HG03571 (cell line): ENCODE data around the gene NHS.

Experiments
- ATAC-seq: cut with Tn5 transposase; IDR thresholded peaks from one replicate; pipeline ENCODE4 v1.9.1; 2021; ENCODE audit not compliant: unreplicated experiment

NHS gene

DNA sequence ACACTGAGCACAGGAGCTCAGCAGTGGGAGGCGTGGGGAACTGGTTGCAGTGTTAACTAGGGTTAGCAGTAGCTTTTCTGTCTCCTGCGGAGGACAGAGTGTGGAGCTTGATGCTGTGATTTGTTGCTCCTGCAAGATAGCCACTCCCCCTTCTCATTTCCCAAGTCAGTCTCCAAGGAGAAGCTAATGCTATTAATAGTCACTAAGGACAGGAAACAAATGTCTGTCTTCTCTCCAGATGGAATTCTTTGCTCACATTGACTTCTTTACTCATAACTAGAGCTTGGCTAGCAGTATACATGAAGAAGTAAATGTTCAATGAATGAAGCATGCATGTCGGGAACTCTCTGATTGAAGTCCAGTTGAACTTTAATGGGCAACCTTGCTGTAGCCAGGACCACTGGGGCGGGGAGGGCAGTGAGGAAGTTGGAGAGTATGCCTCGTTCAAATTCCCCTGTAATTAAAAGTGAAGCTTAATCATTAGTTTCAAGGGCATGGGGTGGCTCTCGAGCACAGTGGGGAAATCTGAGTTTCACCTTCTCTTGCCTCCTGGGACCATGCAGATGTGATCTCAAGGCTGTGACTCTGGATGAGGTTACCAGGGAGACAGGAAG, 205.6 kb downstream of the NHS start:
- no peak for ATAC-seq

DNA sequence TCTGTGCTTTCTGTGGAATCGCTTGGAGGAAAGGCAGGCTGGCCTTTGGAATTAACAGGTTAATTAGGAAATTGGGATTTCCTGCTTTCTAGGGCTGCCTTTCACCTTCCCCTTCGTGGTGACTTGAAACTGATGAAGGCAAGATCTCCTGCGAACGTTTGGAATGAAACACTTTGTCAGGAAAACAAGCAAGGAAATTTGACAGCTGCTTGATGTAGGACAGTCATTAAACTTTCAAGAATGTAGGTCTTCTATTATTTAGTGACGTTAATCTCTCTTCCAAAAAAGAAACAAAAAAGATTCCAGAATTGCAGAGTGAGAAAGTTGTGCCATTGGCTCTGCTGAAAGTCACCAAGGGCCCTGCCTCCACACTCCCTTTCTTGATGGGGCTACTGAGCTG, 206.6 kb downstream of the NHS start:
- ATAC-seq, result no peak

DNA sequence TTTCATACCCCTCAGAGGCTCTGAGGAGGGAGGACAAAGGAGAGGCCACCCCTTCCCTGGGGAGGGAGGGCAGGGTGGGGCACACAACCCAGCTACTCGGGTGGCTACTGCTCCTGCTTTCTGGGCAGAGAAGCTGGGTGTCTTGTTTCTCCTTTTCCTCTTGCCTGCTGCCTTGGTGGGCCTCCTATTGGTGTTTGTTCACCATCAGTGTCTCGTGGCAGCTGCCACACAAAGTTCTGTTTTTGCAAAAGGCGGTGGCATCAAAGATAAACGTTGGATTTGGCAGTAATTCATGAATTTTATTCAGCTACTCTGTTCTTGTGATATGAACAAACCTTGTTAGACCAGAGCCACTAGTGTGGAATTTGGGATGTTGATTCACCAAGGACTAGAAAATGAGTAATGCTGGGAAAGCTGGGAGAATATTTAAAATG, 209.3 kb downstream of the NHS start:
- ATAC-seq, result no peak

DNA sequence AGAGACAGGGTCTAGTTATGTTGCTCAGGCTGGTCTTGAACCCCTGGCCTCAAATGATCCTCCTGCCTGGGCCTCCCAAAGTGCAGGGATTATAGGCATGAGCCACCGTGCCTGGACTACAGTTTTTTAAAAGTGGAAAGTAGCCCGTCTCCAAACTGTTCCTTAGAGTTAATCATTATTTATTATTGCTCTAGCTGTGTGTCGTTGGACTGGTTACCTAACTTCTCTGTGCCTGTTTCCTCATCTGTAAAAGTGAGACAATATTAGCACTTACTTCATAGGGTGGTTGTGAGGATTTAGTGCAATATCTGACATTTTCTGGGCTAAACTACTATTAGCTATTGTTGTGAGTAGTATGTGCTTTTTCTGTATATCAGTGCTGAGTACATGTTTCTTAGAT, 210.0 kb downstream of the NHS start:
- ATAC-seq, result no peak

DNA sequence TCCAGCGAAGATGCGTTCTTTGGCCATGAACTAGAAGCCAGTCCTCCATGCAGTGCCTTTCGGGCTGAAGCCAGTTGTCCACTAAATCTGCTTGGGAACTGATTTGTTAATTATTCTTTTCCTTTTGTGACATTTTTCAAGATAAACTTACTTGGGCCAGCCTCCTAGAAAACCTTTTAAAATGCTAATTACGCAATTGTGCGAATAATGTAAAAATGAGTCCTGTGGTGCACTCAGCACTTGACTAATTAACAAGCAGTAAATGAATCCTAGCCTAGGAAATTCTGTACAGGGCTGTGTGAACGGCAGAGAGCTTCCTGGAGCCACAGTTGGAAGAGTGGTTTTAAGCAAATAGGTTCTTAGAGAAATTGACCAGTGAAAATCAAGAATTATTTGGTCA, 212.4 kb downstream of the NHS start:
- ATAC-seq, result no peak

DNA sequence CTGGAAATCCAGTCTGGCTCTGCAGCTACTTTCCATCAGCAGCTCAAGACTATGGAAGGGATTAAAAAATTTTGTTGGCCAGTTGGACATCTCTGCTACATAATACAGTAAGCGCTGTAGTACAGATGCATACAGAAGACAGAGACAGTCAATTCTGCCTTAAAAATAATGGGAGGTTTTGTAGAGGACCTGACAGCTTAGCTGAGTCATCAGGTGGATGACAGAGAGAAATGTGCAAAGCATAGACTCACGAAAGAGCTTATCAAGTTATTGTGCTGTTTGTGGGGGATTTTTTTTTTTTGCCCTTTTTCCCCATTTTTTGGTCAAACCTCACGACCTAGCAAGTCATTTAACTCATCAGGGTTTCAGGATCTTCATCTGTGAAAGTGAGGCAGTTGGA, 213.3 kb downstream of the NHS start:
- no peak for ATAC-seq

DNA sequence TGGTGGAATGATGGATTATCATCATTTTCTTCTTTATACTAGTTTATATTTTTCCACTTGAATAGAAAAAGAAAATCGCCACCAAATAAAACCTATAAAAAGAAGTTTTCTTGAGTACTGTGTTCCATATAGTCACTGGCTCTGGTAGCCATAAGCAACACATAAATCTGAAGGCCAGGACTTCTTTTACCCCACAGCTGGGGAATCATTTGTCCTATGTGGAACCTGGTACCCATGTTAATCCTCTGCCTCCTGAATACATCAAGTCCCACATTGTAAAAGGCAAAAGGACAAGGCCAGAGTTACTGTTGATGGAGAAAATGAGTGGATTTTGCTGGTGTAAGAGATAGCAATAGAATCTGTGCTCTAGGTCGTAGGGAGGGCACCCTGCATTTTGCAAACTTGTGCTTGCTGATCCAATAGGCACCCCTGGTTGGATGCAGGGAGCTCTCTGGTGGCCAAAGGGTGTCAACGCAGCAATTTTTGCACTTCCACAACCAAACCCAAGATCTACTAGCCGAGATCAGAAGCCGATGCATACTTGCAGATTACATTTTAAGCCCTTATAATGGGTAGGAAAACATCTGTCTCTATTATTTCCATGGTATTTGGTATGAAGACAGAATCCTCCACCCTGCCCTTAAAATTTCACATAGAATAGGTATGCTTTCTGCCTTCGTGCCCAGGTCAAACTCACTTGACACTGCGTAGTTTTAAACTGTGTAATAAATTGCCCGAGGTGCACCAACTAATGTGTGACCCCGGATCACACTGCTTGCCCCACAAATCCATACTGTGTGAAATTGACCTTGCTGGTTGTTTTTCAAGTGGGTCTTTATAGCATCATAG, 216.1 kb downstream of the NHS start:
- no peak for ATAC-seq

DNA sequence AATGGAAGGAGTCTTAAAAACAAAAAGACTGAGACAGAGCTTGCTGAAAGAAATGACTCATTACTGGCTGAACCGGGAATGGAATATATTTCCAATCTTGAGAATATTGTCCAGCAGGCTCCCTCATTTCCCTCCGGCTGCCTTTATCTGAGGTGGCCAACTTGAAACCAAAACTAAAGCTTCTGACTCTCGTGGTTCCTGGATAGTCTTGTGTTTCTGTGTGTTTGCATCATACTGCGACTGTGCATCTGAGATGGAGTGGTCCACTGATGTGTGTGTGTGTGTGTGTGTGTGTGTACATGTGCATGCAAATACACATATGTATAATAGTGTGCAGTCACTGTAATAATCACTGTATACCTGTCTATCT, 216.7 kb downstream of the NHS start:
- ATAC-seq, result no peak

DNA sequence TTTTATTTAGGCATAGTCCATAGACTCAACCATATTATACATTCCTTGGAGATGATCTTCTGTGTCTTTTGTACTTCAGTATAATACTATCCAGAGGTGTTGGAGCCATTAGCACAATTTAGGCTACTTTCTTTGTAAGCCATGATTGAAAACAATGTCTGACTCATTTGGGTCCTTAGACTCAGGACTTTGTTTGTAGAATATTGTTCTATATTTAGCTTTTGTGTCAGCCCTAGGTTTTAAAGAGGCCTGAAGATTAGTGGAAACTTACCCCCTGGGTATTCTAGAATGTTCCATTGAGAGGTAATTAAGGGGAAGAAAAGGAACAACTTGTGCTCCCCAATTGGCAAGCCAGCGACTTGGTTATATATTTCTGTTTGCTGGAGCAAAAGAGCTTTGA, 217.1 kb downstream of the NHS start:
- no peak for ATAC-seq

DNA sequence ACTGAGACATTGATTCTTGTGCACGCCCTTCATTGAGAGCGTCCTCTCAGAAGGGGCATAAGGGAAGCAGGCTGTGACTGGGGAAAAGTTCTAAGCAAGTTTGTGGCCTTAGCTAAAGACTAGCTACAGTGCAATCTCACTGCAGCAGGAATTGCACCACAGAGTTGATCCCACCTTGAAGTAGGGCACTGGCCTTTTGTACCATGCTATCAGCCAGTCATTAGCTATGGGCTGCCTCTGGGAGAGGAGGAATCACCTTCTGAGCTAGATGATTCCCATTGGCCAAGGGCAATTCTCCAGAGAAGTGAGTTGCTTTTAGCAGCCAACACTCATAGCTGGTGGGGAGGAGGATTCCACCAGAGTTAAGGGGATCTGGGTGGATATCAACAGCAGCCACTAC, 219.7 kb downstream of the NHS start:
- no peak for ATAC-seq

DNA sequence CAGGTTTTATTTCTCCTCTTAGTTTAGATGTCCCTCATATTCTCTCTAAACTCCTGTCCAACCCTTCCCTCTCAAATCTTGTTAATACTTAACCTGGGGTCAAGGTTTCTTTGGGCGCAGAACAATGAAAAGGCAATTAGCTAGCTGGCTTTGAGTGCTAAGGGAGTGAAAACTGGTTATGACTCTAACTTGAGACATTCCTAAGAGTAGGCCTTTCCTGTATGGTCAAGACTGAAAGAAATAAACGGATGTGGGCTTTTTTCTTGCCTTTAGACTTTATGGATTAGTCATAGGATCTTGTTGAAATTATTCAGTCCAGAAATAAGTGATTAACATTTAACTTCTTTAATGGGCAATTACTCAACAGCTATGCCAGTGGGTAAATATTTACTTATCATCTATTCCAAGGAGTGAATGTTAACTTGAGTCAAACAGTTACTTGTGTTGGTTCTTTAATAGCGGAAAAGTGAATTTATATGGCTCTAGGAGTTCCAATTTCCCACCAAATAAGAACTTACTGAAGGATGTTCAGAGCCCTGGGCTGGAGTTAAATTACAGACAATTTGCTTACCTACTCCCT, 220.5 kb downstream of the NHS start:
- ATAC-seq, result no peak

DNA sequence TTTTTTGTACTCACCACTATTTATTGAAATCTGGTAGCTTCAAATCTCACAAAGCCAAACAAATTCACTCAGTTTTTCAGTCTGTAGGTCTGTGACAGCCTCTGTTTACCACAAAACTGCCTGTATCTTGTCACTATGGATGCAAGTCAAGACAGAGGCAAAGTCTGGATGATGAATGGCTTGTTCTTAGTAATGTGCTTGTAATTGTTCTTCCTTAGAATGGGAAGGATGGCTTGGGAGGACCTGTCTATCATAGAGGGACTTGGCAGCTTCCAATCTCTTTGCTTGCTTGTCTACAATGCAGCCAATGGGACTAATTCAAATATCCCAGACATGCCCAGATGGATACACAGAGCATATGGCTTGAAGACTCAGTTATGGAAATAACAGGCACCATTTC, 221.1 kb downstream of the NHS start:
- ATAC-seq, result no peak

DNA sequence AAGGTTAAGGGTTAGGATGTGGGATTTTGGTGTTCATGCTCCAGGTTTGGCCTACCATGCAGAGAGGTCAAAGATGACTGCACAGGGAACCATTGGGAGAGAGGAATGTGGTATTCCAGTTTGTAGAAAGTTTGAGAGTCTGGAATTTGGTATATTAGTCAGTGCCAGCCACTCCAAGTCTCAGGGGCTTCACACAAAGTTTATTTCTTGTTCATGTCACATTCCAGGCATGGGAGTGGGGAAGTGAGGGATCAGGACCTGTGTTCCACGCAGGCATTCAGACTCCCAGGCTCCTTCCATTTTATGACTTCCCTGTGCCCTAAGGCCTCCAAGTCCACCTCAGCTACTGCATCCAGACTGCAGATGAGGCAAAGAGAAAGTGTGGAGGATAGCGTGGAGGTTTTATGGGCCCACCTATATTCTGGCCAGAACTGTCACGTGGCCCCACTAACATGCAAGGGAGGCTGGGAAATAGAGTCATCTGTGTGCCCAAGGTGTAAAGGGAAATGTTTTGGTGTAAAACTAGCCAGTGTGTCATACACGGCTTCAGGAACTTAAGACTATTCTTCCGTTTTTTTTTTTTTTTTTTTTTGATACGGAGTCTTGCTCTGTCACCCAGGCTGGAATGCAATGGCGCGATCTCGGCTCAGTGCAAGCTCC, 221.7 kb downstream of the NHS start:
- ATAC-seq, result no peak

DNA sequence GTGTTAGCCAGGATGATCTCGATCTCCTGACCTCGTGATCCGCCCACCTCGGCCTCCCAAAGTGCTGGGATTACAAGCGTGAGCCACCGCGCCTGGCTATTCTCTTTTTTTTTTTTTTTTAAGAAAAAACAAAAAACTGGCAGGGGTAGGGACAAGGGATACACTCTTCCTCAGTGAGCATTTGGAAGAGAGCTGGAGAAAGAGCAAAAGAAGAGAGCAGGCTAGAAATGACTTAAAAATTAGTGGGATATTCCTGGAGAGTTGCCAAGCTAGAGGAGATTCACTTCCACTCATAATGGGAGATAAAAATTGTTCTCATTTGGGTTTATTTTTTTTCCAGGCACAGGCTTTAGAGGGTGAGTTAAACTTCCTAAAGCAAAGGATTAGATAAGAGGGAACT, 222.3 kb downstream of the NHS start:
- no peak for ATAC-seq

DNA sequence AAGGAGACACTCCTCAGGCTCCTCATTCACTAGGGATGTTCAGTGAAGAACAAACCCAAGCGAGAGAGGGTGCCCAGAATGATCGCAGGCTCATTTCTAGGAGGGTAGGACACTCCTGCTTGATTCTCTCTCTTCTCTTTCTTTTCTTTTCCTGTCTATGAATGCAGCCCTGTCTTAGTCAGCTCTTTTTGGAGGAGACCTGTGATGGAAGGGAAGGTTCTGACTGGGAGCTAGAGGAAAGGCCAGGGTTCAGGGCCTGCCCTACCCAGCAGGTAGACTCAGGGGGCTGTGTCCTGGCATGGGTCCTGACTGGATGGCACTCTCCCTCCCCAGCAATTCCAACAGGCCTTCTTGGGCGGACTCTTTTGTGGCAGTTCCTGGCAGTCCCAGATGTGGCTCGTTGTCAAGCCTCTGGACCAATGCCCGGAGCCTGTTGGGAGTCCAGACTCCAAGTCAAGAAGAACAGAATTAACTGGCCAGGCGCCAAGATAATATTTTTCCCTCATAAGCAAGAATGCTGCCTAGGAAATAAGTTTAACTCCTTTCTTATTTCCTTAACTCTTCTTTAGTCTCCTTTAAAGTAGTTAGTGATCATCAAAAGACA, 222.9 kb downstream of the NHS start:
- ATAC-seq, result no peak

DNA sequence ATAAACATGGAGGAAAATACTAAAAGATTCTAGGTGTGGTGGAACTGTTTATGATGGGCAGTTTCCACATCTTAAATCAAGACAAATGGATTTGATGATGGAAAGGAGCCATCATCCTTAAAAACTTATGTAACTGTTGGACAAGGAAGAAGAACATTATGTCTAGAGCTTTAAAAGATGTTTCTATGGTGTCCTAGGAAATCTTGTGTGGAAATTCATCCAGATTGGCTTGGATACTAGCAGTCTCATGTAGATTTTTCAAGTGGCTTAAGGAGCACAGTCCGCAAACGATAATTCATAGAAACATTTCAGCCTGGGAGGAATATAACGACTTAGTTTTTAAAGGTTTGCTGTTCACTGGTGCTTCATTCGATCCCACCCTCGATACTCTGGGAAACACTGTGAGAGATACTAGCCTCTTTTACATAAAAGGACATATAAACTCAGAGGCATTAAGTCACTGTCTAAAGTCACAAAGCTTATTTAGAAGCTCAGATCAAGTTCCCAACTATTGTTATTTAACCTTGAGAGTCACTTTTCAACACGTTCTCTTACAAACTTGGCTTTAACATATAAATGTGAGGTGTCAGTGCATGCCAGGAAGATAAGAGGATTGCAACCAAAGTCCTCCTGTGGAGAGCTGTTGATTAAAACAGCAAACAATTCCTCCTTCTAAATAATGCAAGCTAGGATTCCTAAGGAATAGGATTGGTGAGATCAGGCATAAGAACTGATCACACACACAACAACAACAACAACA, 226.6 kb downstream of the NHS start:
- no peak for ATAC-seq

DNA sequence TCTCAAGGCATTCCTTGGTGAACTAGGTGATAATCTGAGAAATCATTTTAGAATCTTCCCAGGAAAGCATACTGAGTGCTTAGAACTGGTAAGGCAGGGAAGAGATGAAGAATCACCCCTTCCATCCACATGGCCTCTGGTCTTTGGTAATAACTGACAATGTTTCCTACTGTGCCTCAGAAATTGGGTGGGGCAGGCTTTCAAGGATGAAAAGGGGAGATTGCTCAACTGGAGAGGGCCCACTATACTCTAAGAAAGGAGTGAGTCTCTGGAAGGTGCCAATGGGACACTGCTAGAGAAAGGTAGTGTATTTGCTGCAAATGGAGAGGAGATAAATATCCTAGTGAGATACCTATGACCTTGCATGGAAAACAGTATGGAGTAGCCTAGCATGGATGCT, 227.2 kb downstream of the NHS start:
- no peak for ATAC-seq

DNA sequence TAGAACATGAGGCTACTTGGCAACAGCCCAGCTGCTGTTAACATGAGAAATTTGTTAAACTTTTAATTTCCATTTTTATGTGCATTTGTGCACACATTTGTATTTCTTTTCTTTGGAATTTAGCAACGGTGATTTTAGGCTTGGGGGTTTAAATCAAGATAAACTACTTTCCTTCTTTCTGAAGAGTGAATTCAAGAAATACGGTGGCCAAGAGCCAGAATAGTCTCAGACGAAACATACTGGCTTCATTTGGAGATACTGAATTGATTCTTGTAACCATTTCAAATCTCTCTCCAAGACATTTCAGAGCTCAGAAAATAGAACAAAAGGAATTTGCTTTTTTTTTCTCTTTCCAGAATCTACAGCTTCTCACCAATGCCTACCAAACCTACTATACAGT, 228.2 kb downstream of the NHS start:
- ATAC-seq, result no peak

DNA sequence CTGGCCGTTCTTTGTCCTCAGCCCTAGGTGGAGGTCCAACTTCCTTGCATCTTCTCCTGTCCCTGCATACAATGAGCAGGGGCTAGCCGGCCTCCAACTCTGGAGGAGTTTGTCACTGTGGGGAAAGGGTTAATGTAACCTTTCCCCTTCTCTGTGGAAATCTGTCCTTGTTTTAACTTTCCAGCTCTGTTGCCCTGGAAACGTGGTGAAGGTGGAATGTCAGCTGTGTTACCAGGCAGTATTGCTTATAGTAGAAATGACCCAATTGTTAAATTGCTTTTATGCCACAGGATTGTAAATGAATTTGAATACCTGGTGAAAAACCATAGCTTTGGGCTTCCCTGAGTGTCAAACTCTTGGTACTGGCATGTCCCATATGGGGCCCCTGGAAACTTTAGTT, 230.7 kb downstream of the NHS start:
- ATAC-seq, result no peak

DNA sequence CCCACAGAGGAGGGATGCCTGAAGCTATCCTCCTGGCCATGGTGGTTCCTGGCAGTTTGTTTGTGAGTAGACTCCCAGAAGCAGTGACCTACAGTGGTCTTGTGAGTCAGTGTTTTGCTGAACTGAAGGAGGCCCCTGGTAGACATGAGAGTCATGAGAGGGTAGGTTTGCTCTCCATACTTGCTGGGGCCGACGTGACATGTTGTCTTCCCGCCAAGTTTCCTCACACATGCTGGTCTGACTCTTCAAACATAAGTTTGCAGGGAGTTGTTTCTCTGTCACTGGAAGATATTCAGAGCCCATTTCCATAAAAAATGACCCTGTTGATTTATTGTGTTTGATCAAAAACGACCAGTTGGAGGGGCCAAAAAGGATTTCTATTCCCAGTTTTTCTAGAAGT, 231.2 kb downstream of the NHS start:
- ATAC-seq, result no peak

DNA sequence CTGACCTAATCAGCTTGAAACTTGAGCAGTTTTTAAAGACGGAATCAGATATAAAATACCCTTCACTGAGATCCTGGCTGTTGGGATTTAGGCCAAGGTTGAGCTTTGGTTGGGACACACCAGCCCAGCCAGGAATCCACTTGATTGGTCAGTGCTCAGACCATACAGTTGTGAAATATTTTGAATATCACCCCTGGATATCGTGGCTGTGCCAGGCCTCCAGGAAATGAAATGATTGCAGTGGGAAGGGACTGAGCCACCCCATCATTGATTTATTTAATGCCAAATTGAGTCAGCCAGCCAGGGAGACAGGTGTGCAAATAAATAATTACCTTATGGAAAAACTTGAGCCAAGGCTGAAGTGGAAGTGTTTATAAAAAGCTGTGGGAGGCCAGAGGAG, 233.9 kb downstream of the NHS start:
- ATAC-seq, result no peak
